Stimulated activated CD8-positive, alpha-beta memory T cell treated with anti-CD3 and anti-CD28 coated beads, Interleukin-12 subunit alpha, Interleukin-12 subunit beta, amount 100 ng/mL, for 24 hours (primary cell): ENCODE results near the gene CAMK1D.

ENCODE experiments used
- DNase-seq: peaks from one replicate; pipeline ENCODE4 v3.0.0-alpha.2; 2020; ENCODE audit errors: extremely low read depth

The CAMK1D gene

DNA sequence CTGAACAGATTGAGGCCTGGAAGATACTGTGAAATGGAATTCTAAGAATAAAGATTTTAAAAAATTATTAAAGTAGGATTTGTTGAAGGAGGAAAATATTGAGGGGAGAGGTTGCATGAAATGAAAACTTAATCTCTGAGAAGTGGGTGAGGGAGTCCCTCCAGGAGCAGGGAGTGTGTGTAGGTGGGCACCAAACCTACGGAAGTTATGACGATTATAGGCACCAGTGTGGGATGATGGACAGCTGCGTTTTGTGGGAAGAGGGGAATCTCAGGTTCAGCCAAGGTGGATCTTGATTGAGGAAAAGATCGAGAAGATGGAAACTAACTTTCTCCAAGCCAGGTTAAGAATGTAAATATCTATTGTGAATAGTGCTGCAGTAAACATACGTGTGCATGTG, 405.7 kb downstream of the CAMK1D start:
- no peak for DNase-seq

DNA sequence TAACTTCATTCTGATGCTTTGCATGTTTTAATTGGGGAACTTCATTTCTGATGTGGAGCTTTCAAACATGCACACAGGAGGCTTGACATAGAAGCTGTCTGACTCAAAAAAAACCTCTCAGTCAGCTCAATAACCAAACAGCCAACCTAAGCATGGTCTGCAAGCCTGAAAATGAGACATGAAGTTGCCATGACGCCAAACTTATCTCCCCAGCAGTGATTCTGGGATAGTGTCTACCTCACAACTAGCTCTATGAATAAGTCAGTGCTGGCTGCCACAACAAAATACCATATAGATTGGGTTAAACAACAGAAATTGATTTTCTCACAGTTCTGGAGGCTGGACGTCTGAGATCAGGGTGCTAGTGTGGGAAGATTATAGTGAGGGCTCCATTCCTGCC, 408.0 kb downstream of the CAMK1D start:
- no peak for DNase-seq

DNA sequence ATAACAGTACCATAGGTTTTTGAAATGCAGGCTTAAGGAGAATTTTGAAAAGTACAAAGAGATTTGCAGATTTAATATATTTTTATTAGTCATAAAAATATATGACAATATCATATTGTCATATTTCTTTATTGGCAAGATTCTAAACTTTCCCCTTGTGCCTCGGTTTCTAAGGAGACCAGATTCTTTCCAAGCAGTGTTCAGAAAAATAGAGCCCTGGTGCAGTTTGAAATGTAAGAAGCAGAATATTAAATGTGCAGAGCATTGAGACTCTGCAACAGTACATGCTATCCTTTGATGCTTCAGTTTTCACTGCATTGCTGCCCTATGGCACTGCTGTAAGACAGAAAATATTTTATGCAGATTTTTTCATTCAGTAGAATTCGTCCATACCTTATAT, 408.9 kb downstream of the CAMK1D start:
- DNase-seq: no peak

DNA sequence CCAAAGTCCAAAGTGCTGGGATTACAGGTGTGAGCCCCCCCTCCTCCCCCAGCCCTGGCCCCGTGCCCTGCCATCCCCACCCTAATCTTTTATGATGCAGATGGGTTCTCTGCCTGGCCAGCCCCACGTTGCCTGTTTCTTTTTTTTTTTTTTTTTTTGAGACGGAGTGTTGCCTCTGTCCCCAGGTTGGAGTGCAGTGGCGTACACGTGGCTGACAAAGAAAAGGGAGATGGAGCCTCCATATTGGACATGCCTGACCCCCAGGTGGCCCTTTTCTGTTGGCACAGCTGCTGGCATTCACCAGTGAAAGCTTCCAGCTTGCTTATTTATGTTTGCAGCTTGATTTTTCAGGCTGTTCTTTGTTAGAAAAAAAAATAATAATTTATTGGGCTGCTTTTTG, 416.9 kb downstream of the CAMK1D start:
- no peak for DNase-seq

DNA sequence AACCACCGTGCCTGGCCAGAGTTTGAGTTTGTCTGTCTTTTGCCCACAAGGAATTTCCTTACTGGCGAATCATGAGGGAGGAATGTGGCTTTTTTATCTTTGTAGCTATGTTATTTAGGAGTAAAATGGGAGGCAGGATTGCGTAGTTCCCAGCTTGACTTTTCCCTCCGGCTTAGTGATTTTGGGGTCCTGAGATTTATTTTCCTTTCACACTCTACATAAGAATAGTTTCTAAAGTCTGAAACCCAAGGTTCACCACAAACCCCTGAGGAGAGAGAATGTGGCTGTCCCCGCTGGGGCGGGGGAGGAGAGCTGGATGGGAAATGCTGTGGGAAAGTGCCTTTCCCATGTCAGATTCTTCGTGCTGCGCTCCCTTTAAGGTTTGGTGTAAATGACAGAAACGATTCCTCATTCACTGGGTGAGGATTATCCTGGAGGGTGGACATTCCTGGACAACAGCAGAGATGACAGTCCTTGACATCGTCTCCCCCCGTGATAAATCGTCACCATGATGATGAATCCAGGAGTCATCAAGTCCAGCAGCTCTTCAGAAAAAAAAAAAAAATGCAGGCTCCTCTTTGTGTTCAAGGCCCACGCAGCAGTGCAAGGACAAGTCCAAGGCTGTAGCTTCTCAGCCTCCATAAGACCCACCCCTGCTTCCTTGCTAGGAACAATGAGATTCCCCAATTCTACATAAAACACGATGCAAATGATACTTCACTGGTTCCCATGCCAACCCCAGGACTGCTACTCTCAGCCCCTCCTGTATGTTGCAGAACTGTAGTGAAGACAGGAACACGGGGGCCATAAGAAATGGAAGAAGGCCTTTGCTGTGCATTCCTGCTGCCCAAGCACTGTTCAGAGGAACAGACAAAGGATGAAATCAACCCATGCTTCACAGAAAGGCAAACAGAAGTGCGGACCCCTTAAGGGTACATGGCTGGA, 419.1 kb downstream of the CAMK1D start:
- DNase-seq: no peak

DNA sequence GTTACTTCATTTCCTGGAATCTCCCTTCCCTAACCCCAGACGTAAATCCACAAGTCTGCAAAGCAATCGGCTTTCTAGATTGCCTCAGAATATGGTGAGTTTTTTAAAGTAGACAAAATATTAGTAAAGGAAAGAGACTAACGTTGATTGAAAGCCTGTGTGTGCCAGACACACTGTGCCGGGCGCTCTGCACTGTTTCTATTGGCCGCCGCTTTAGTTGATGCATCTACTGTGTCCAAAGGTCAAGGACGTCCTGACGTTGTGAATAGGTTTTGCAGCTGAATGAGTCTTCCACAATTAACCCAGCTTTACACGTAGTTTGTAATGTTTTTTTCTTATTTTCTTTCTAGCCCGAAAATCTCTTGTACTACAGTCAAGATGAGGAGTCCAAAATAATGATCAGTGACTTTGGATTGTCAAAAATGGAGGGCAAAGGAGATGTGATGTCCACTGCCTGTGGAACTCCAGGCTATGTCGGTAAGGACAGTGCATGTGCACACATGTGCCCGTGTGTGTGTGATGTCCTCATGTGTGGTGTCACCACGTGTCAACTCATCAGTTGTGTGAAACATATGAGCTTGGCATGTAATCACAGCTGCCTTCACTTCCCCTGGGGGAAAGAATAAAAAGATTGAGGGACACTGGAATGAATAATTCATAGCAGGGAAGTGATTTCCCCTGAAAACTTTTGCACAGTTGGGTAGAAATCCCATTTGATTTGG, 420.1 kb downstream of the CAMK1D start:
- no peak for DNase-seq

DNA sequence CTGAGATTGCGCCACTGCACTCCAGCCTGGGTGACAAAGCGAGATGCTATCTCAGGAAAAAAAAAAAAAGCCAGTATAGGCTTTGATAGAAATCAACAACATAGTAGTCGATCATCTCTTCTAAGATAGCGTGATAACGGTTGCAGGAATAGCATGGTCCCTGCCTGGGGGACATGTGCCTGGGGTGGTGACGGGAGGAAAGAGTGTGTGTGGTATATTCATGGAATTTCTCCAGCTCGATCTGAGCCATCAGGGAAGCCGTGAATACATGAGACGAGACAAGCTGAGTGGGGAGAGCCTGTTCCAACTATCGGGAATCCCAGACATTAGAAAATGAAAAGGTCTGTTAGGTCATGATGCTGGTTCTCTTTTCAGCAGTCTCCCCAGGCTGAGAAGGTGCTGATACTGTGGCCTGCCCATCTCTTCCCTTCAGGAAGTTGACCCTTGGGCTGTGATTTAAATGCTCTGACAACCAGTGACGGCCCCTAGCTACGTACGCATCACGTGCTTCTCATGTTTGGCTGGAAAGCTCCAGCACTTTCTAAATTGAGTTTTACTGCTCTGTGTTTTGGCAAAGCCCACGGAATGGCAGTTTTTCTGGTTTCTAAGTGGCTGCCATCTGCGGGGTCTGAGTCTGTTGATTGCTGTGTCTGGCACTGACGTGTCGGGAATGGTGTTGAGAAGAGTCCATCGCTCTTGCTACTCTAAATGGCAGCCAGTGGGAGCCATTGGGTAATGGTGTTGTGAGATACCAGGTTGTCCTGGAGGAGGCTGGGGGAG, 422.8 kb downstream of the CAMK1D start:
- DNase-seq: no peak

DNA sequence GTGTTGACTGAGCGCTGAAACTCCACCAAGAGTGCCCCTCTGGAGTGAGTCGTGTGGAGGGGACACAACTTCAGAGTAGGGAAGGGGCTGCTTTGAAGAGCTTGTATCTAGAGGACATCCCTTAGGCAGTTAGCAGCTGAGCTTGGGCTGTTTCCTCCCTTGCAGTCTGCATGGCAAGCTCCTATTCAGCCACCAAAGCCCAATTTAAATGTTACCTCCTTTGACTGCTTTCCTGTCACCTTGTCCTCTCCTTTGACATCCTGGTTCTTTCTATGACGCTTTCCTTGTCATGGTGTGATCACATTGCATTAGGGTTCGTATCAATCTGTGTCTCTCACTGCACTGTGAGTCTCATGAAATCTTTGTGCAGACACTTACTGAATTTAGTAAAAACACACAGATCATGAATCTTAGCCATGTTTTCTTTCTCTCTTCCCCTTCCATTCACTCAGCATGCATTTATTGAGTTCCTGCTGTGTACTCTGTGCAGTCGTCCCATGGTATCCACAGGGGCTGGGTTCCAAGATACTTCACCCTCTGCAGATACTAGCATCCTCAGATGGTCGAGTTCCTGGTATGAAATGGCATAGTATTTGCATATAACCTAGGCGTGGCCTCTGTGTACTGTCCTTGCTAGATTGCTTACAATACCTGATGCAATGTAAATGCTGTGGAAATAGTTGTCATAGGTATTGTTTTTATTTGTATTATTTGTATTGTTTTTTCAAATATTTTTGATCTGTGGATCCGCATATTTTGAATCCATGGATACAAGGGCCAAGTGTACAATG, 423.6 kb downstream of the CAMK1D start:
- DNase-seq: no peak

DNA sequence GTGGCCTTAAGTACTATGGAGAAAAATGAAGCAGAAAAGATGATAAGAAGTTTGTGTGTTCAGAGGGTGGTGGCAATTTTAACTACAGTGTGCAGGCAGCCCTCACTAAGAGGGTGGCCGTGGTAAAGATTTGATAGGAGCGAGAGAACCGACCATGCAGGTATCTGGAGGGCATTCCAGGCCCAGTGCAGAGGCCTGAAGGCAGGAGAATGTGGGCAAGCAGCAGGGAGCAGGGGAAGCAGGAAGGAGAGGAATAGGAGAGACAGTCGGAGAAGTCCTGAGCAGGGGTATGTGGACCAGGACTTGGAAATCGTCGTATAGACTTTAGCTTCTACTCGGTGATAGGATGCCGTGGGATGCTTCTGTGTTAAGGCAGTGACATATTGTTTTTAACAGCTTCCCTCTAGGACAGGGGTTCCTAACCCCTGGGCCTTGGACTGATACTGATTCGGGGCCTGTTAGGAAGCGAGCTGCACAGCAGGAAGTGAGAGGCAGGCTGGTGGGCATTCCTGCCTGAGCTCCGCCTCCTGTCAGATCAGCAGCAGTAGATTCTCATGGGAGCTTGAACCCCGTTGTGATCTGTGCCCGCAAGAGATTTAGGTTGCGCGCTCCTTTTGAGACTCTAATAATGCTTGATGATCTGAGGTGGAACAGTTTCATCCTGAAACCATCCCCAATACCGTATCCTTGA, 425.0 kb downstream of the CAMK1D start:
- no peak for DNase-seq

DNA sequence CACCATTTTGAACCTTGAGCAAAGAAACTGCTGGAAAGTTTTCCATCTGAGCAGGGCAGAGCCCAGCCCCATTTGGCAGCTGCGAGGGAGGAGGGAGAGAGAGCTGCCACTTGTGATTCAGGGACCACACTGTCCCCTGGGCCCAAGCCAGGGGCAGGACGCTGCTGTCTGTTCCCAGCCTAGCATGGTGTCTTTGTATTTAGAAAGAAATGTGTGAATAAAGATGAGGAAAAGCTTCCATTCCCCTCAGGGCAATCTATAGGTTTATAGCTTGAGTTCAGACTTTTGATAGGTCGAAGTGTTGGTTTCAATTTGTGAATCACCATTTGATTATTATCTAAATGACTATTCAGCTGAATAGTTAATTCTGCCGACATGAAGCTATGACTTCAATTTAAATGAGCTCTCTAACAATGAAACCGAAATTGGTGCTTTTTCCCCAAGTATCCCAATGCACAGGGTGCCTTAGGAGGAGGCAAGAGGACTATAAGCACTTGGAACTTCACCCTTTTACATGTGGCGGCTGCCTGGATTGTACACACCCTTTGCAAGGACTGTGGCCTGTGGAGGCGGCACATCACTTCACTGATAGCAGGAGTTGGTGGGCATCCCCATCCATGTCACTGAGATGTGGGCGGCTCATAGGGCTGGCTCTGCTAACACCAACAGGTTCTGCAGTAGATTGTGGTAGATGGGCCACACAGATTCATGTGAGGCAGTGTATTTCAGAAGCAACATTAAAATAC, 428.7 kb downstream of the CAMK1D start:
- DNase-seq: no peak

DNA sequence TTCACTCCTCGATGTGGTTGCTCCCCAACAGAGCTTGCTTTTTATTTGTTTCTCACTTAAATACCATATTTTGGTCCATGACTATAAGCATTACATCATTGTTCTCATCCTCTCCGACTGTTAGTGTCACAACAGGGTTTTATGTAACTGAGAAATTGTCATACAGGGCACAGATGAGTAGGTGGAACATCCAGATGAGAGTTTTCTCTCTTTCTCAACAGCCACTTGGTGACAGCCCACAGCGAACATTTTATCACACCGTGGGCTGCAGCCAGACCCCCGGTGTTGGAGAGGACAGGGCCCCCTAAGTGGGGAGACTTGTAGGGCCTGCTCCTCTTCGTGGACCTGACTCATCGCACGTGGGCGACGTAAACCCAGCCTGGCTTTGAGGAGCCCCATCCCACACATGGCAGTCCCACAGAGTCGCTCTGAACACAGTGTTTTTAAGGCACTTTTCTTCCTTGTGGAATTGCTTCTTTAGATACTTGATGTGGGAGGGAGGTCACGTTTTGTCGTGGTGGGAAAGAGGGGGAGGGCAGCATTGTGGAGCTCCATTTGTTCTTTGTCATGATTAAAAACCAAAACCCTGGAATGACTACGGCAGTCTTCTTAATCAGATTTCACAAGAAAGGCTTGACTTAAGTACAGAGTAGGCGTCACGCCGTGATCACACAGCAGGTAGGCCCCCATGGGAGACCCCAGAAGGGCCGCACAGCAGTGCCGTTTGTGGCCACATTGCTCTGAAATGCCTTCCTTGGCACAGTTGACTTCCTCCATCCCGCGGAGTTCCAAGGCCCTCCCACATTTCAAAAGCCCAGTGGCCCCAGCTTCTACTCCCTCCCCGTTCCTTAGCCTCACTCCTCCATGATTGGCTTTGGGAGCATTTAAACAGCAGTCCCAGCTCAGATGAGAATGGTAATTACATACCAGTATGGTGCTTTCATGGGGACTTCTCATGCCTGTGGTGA, 431.6 kb downstream of the CAMK1D start:
- DNase-seq: no peak

DNA sequence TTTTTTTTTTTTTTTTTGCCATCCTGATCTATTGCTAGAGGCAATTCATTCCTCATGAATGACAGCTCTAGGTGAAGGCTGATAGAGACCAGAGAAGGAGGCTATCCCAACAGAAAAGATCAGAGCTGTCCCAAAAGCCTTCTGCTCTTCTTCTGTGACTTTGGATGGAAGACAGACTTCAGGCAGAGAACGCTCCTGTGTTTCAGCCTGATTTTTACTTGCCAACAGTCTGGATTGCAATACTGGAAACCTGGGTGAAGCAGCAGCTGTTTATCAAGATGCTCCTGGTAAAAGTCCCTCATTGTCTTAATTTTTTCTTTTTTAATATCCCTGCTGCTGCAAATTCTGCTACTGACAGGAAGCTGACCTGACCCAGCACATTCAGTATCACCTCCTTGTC, 432.6 kb downstream of the CAMK1D start:
- no peak for DNase-seq

DNA sequence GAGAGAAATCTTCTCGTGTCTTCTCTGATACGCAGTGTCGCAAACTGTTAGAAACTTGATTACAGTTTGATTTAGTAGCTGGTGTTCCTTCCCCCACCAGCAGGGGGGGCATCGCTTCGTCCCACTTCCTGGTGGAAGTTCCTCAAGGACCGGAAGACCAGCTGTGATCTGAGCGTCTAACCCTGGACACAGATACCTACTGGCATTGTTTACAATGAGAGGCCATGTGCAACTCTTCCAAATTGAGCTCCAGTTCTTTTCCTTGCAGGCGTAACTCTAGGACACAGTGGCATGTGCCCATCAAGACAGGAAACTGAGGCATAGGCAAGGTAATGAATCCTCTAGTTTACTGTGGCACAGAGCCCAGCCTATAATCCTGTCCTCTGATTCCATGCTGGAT, 433.2 kb downstream of the CAMK1D start:
- DNase-seq: no peak

DNA sequence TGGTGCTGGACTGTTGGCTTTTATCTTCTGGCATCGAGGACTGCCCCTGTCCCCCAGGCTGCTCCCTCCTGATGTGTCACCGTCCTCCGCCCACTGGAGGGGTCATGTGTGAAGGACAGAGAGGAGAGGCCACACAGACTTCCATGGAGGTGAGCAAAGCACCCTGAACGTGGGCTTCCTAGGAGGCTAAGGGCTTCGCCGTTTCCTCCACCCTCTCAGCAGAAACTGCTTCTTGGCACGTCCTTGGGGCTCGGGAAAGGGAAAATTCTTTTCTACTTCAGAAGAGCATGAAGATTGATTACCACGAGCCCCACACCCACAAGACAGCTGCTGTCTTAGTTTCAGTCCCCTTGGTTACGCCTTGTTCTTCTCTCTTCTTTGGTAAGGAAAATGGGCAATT, 433.9 kb downstream of the CAMK1D start:
- no peak for DNase-seq

DNA sequence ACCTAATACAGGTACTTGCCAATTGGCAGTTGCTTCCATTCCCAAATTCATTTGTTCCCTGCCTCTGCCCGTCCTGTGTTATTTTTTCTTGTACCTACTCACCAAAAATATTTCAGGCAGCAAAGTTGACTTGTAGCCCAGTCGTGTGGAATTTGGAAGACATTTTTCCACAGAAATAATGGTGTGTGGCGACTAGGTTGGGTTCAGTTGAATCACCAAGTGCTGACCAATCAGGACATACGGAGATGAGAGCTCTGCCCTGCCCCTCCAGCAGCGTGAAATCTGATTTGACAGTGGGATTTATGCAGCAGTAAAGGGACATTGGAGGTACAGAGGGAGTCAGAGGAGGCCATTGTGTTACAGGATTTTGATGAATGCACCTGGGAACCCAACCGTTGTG, 435.3 kb downstream of the CAMK1D start:
- no peak for DNase-seq

DNA sequence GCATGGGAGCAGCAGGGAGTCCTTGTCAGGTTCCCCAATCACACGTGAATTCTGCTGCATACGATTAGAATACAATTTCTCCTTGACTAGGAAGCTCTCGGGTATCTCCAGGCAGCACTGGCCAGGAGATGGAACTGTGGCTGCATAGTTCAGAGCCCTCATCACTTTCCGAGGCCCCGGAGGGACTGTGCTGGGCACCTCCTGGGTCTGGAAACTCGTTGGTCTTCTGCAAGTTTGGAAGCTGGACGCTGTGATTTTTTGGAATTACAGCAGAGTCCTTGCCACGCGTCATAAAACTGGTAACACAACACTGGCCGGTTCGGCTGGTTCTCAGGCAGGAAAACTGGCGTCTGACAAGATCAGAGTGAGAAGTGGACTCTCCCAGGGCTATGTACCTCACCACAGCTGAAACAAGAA, 436.1 kb downstream of the CAMK1D start:
- no peak for DNase-seq

DNA sequence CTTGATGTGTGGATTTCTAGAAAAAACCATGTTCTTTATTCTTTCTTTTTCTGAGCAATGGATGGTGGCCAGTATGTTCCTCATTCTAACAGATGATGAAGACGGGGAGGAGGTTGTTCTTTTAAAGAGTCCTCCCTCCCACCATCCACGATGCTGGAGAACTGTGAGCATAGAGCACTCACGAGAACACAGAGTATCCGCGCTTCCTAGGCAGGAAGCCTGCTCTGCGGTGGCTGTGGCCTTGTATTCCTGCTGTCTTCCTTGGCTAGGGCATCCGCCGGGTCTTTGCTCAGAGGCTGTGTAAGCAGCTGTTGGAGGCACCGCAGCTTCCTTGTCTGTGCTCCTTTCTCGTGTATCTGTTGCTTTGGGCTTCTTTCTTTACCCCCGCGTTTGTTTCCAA, 437.9 kb downstream of the CAMK1D start:
- DNase-seq: no peak

DNA sequence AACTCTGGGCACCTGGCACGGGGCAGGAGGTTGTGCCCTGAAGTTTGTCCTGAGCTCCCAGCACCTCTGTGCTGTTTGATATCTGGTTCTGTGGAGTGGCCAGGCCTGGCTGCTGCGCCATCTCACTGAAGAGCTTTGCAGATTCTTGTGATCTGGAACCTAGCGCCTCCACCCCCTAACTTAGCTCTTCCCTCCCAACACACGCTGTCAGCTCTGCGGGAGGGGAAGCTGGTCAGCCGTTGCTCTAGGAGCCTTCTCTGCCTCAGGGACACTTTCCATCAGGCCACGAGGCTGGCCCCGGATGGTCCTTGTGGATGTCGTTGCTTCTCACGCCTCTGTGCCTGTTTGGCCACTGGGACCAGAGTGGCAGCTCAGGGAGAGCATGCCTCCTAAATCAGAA, 438.9 kb downstream of the CAMK1D start:
- DNase-seq: no peak

DNA sequence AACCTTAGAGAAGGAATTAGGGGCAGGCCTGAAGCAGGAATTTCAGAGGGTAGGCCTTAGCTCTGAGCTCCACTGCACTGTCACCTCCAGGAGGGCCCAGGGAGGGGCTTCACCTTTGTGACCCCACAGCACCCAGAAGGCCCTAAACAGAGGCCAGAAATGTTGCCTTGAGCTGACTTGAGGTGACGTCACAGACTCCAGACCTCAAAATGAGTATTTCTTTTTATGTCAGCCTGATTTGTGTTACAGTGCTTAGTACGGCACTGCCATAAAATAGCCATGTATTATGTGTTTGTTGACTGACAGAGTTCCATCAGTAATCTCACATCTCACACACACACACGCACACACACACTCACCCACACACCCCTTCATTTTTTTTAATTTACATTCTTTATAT, 440.9 kb downstream of the CAMK1D start:
- DNase-seq: no peak
